ENCODE results near the gene CNTN5.

DNA sequence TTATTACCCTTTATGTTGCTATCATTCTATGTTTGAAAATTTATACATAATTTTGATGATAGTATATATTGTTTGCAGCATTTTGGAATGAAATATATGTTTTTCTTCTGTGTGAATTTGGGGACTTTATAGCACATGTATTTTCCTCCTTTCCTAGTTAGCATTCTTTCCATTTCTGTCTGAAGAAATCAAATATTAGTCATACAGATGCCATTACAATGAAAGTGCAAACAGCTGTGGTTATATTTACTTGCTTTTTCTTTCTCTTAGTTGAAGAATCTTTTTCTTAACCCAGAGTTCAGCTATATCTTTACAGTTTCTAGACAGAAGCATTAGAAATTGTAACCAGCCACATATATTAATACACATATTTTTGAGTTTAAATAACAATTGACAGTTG lies 913.3 kb downstream of the CNTN5 start:
- TF ChIP-seq, protein P1, sequence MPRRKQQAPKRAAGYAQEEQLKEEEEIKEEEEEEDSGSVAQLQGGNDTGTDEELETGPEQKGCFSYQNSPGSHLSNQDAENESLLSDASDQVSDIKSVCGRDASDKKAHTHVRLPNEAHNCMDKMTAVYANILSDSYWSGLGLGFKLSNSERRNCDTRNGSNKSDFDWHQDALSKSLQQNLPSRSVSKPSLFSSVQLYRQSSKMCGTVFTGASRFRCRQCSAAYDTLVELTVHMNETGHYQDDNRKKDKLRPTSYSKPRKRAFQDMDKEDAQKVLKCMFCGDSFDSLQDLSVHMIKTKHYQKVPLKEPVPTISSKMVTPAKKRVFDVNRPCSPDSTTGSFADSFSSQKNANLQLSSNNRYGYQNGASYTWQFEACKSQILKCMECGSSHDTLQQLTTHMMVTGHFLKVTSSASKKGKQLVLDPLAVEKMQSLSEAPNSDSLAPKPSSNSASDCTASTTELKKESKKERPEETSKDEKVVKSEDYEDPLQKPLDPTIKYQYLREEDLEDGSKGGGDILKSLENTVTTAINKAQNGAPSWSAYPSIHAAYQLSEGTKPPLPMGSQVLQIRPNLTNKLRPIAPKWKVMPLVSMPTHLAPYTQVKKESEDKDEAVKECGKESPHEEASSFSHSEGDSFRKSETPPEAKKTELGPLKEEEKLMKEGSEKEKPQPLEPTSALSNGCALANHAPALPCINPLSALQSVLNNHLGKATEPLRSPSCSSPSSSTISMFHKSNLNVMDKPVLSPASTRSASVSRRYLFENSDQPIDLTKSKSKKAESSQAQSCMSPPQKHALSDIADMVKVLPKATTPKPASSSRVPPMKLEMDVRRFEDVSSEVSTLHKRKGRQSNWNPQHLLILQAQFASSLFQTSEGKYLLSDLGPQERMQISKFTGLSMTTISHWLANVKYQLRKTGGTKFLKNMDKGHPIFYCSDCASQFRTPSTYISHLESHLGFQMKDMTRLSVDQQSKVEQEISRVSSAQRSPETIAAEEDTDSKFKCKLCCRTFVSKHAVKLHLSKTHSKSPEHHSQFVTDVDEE (CRISPR knock-in tag; IDR thresholded peaks at IDR 0.05): no peak
- TF ChIP-seq, protein P2, sequence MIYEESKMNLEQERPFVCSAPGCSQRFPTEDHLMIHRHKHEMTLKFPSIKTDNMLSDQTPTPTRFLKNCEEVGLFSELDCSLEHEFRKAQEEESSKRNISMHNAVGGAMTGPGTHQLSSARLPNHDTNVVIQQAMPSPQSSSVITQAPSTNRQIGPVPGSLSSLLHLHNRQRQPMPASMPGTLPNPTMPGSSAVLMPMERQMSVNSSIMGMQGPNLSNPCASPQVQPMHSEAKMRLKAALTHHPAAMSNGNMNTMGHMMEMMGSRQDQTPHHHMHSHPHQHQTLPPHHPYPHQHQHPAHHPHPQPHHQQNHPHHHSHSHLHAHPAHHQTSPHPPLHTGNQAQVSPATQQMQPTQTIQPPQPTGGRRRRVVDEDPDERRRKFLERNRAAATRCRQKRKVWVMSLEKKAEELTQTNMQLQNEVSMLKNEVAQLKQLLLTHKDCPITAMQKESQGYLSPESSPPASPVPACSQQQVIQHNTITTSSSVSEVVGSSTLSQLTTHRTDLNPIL (CRISPR knock-in tag; IDR thresholded peaks at IDR 0.05; ENCODE audit: low read depth): no peak
- TF ChIP-seq RARB (CRISPR knock-in tag; IDR thresholded peaks at IDR 0.05): no peak
- TF ChIP-seq, protein P3, sequence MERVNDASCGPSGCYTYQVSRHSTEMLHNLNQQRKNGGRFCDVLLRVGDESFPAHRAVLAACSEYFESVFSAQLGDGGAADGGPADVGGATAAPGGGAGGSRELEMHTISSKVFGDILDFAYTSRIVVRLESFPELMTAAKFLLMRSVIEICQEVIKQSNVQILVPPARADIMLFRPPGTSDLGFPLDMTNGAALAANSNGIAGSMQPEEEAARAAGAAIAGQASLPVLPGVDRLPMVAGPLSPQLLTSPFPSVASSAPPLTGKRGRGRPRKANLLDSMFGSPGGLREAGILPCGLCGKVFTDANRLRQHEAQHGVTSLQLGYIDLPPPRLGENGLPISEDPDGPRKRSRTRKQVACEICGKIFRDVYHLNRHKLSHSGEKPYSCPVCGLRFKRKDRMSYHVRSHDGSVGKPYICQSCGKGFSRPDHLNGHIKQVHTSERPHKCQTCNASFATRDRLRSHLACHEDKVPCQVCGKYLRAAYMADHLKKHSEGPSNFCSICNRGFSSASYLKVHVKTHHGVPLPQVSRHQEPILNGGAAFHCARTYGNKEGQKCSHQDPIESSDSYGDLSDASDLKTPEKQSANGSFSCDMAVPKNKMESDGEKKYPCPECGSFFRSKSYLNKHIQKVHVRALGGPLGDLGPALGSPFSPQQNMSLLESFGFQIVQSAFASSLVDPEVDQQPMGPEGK (CRISPR knock-in tag; IDR thresholded peaks at IDR 0.05; ENCODE audit: borderline replicate concordance): no peak
- TF ChIP-seq BACH2 (CRISPR knock-in tag; IDR thresholded peaks at IDR 0.05; ENCODE audit: borderline replicate concordance): no peak
- no peak for TF ChIP-seq ZFP30 (CRISPR knock-in tag; IDR thresholded peaks at IDR 0.05)

Data from SK-N-SH treated with all-trans-retinoic acid at 6 μM for 48 hours (cell line).